ENCODE data around the gene LYPD3. TPM values are rescaled to one million over a fixed set of nuclear protein-coding genes. Genes with fewer than 3 reads are reported as not detected.
"Not testable (repeated sequence)": the region's sequence is repeated elsewhere in the genome, so short reads cannot be mapped to it uniquely, and the experiment has no call there.

Gene LYPD3
- total RNA-seq, 1 donor from 2014 or later = 0.89 TPM

- no peak for DNase-seq (ENCODE audit: low read depth, low spot score)
- Mint-ChIP-seq H3K36me3 (ENCODE audit: low read depth) (no peaks in the 10 kb centered on the region), H3K4me3 (no peak overlapping the region), H3K9me3 (no peaks in the 10 kb centered on the region), H3K4me1 (no peaks in the 10 kb centered on the region), H3K27ac (ENCODE audit: unreplicated experiment) (no peak overlapping the region), H3K27me3 (ENCODE audit: low read depth) (peaks cover 54% of the 10 kb centered on the region)
- TF ChIP-seq CTCF (conservative IDR thresholded peaks at IDR 0.05) = no peak
Measured at GRCh38 chr19:43439032-43439708, 26.2 kb downstream of the LYPD3 start.

DNA sequence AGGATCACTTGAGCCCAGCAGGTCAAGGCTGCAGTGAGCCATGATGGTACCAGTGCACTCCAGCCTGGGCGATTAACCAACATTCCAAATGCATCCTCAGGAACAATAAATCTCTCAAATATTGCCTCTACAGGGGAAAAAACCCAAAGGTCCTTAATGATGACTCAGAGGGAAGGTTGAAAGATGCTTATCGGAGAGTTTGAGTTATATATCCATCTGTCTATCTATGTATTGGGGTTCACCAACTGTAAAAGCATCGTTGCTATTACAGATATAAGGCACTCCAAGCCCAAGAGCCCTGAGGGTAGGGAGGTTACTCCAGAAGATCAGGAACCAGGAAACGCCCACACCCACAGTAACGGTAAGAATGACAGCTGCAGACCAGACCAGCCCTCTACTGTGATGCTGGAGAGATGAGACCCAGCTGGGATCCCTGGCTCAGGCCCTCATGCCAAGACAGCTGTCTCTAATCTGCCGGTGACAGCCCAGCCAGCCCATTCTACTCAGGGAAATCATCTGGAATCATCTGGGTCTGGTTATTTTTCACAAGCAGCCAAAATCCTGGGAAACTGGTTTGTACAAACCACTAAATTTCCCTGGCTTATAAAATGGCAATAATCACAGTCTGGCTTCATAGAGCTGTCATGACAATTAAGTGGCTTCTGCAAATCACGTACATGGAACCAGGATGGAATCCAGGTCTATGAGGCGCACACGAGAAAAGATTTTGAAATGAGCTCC is 26.9 kb downstream of the LYPD3 start:
- no peaks in the 10 kb centered on the region for H3K36me3 Mint-ChIP-seq (ENCODE audit: low read depth)
- no peaks in the 10 kb centered on the region for H3K9me3 Mint-ChIP-seq
- H3K4me1 Mint-ChIP-seq = no peaks in the 10 kb centered on the region
- peaks cover 50% of the 10 kb centered on the region for H3K27me3 Mint-ChIP-seq (ENCODE audit: low read depth)
- no peak overlapping the region for H3K27ac Mint-ChIP-seq (ENCODE audit: unreplicated experiment)
- no peak for TF ChIP-seq CTCF (conservative IDR thresholded peaks at IDR 0.05)
- H3K4me3 Mint-ChIP-seq = no peak overlapping the region
- no peak for DNase-seq (ENCODE audit: low read depth, low spot score)

DNA sequence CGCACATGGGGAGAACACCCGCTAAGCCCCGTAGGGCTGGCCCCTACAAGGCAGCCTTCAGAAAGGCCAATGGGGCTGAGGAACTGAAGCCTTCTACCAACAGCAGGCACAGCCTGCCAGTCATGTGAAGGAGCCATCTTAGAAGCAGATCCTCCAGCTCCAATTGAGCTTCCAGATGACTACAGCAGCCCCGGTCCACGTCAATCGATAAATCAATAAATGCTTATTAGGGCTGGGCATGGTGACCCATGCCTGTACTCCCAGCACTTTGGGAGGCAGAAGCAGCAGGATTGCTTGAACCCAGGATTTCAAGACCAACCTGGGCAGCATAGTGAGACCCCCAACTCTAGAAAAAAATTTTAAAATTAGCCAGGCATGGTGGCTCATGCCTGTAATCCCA is 27.7 kb downstream of the LYPD3 start:
- Mint-ChIP-seq H3K27me3 (ENCODE audit: low read depth) (peaks cover 44% of the 10 kb centered on the region), H3K36me3 (ENCODE audit: low read depth) (no peaks in the 10 kb centered on the region), H3K4me3 (no peak overlapping the region), H3K27ac (ENCODE audit: unreplicated experiment) (no peak overlapping the region), H3K4me1 (no peaks in the 10 kb centered on the region), H3K9me3 (no peaks in the 10 kb centered on the region)
- no peak for DNase-seq (ENCODE audit: low read depth, low spot score)
- TF ChIP-seq CTCF (conservative IDR thresholded peaks at IDR 0.05) = no peak

DNA sequence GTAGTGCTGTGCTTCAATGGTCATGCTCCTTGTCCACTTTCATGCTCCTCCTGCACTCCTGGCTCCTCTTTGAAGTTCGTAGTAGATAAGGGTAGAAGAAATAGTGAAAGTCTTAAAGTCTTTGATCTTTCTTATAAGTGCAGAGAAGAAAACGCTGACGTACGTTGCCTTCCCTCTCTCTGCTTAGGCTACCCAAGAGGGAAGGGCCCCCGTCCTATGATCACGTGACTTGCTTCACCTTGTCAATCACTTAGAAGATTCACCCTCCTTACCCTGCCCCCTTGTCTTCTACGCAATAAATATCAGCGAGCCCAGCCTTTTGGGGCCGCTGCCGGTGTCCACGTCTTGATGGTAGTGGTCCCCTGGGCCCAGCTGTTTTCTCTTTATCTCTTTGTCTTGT is 28.1 kb downstream of the LYPD3 start:
- not testable (repeated sequence) for H3K9me3 Mint-ChIP-seq; H3K27ac Mint-ChIP-seq (ENCODE audit: unreplicated experiment); DNase-seq (ENCODE audit: low read depth, low spot score); H3K4me1 Mint-ChIP-seq; H3K4me3 Mint-ChIP-seq; H3K36me3 Mint-ChIP-seq (ENCODE audit: low read depth)
- H3K27me3 Mint-ChIP-seq (ENCODE audit: low read depth) = peaks cover 44% of the 10 kb centered on the region

GRCh38 chr19:43435775-43436174 is 29.6 kb downstream of the LYPD3 start:
- no peaks in the 10 kb centered on the region for H3K9me3 Mint-ChIP-seq
- no peak overlapping the region for H3K27ac Mint-ChIP-seq (ENCODE audit: unreplicated experiment)
- H3K27me3 Mint-ChIP-seq (ENCODE audit: low read depth) = peaks cover 32% of the 10 kb centered on the region
- no peak for TF ChIP-seq CTCF (conservative IDR thresholded peaks at IDR 0.05)
- no peak for DNase-seq (ENCODE audit: low read depth, low spot score)
- no peaks in the 10 kb centered on the region for H3K4me1 Mint-ChIP-seq
- no peaks in the 10 kb centered on the region for H3K36me3 Mint-ChIP-seq (ENCODE audit: low read depth)
- H3K4me3 Mint-ChIP-seq = no peak overlapping the region

- Mint-ChIP-seq H3K36me3 (ENCODE audit: low read depth) (no peaks in the 10 kb centered on the region), H3K4me1 (no peaks in the 10 kb centered on the region), H3K9me3 (no peaks in the 10 kb centered on the region), H3K4me3 (no peak overlapping the region), H3K27me3 (ENCODE audit: low read depth) (peaks cover 25% of the 10 kb centered on the region), H3K27ac (ENCODE audit: unreplicated experiment) (no peak overlapping the region)
- no peak for TF ChIP-seq CTCF (conservative IDR thresholded peaks at IDR 0.05)
- DNase-seq (ENCODE audit: low read depth, low spot score) = no peak
Measured at GRCh38 chr19:43433689-43434088, 31.7 kb downstream of the LYPD3 start.
